Heart right ventricle (tissue), 16 donors: ENCODE results near the gene HNRNPLL. TPM values are rescaled to one million over a fixed set of nuclear protein-coding genes. Genes with fewer than 3 reads are reported as not detected.
"Not testable (repeated sequence)": the region's sequence is repeated elsewhere in the genome, so short reads cannot be mapped to it uniquely, and the experiment has no call there.

Source experiments
- ATAC-seq, 8 donors: fragments of 200-7000 bp; cut with Tn5 transposase; one replicate each; pipeline ENCODE4 v1.9.1; 2020; ENCODE audit warnings: mild to moderate bottlenecking in 8 of 8, moderate library complexity in 8 of 8, moderate number of reproducible peaks in 1 of 8
- DNase-seq, 2 donors: peaks; one replicate each; pipeline ENCODE4 v3.0.0-alpha.2; 2020
- H3K27ac ChIP-seq, 10 donors: fragments of 200-600 bp; sonication (generic) in 2 of 10; one replicate each; pipeline versions ENCODE4 v1.5.0 to v1.8.0; 2020 to 2022; ENCODE audit warnings: mild to moderate bottlenecking in 3 of 10
- H3K27me3 ChIP-seq, 7 donors: fragments of 200-600 bp; one replicate each; pipeline ENCODE4 v1.8.0; 2021 to 2022; ENCODE audit warnings: mild to moderate bottlenecking in 2 of 7
- H3K36me3 ChIP-seq, 9 donors: fragments of 200-600 bp; sonication (generic) in 1 of 9; one replicate each; pipeline versions ENCODE4 v1.5.0 to v1.8.0; 2020 to 2022; ENCODE audit warnings: mild to moderate bottlenecking in 2 of 9
- H3K4me1 ChIP-seq, 9 donors: fragments of 200-600 bp; sonication (generic) in 1 of 9; one replicate each; pipeline versions ENCODE4 v1.5.0 to v1.8.0; 2020 to 2022; ENCODE audit warnings: mild to moderate bottlenecking in 4 of 9
- H3K4me3 ChIP-seq, 10 donors: fragments of 200-600 bp; sonication (generic) in 2 of 10; one replicate each; pipeline versions ENCODE4 v1.5.0 to v1.8.0; 2020 to 2022; ENCODE audit warnings: mild to moderate bottlenecking in 7 of 10, moderate library complexity in 2 of 10
- H3K9me3 ChIP-seq, 11 donors: fragments of 200-600 bp in 10 of 11; sonication (generic) in 2 of 11; one replicate each; pipeline versions ENCODE4 v1.5.0 to v1.8.0; 2013 to 2022; ENCODE audit warnings: mild to moderate bottlenecking in 2 of 11, control low read depth in 1 of 11, moderate library complexity in 1 of 11
- whole genome bisulfite sequencing, 2 donors: extraction: QIAGEN DNeasy Blood & Tissue Kit; methylation state at CpG; one replicate each; pipeline ENCODE4 v1.1.7; 2013; ENCODE audit warnings: inconsistent platforms in 1 of 2; 5-methylcytosine and 5-hydroxymethylcytosine counted together
- intact Hi-C, 10 donors: fragments of 100-400 bp; cut with DNase I; formaldehyde crosslinking; loops; one replicate each; pipeline versions ENCODE4 v1.11.1 to v1.14.2; 2022
- polyA plus RNA-seq, 2 donors: library from polyadenylated mRNA; stranded (reverse); fragments of 200-250 nt; gene quantifications; one replicate each; pipeline ENCODE4 v1.2.3, GENCODE V29; 2013
- total RNA-seq, 10 donors: library from RNA; stranded (reverse); fragmentation: NEBNext Ultra II Directional in 3 of 10; extraction: Animal tissue kit (Norgen Biotek cat#: 25700) in 3 of 10; gene quantifications; one replicate each; pipeline versions ENCODE4 v1.2.1 to v1.2.4, GENCODE V29; 2021 to 2023
- TF ChIP-seq, protein P1 (sequence below), 9 donors: fragments of 200-600 bp; sonication (generic) in 2 of 9; IDR thresholded peaks; one replicate each; pipeline versions ENCODE4 v1.5.0 to v1.8.0; 2021 to 2022; ENCODE audit warnings: antibody characterized with exemption in 9 of 9, mild to moderate bottlenecking in 5 of 9, moderate library complexity in 1 of 9
- donor health status: Arrhythmogenic right ventricular cardiomyopathy.
- donor health status: ischemic (EF 13 %, LVEDD 7.1; RV severe dilation, severe dysfunction).
- donor health status: healthy with polysubstance abuse.
- donor health status: DM: no; HTN: yes; CAD: no.
- donor health status: DM: no; HTN: no; CAD: no.
- donor health status: ischemic (EF 25% LVEDD 6.9; RV normal size, moderate dysfunction).
- donor health status: ischemic (EF 25% LVEDD 5.7; RV mildly dilated, moderate dysfunction).
- donor health status: healthy.
- donor health status: DM: yes; HTN: yes; CAD: no.
- donor health status: Ischemic cardiomyopathy.
- donor health status: ischemic (EF 35%, LVEDD 5.7; RV mildly dilated, moderate dysfunction).
- donor health status: nonischemic (EF 11% LVEDD 7.7; RV severe dilation, severe dysfunction).
- donor health status: DM: yes; HTN: yes; CAD: no.
- donor health status: PGD.
- donor health status: ischemic (EF 29% LVEDD 5.4; RV normal size, mild dysfunction).
- donor health status: nonischemic (EF 23%, LVEDD 6.1; RV moderate dilation, normal function).

The HNRNPLL gene
- total and polyA plus RNA-seq, 12 donors, result 8.9 to 32.7 (median 25.3) TPM

- not testable (repeated sequence) for H3K36me3 ChIP-seq, H3K4me3 ChIP-seq, H3K27me3 ChIP-seq, H3K27ac ChIP-seq, DNase-seq, H3K9me3 ChIP-seq, ATAC-seq
- peaks cover 0 to 14% (median 6%) of the 10 kb centered on the region in 9 donors for H3K4me1 ChIP-seq
- intact Hi-C loops, result loop anchor here in 8 of 10 donors (5.0 to 10.0 kb wide), 6 partner anchors 185 to 210 kb away; no protein-coding TSS in a partner anchor
- 94% methylated on average over 13 of the region's 13 CpGs for WGBS, 2 donors
- TF ChIP-seq, protein P1, sequence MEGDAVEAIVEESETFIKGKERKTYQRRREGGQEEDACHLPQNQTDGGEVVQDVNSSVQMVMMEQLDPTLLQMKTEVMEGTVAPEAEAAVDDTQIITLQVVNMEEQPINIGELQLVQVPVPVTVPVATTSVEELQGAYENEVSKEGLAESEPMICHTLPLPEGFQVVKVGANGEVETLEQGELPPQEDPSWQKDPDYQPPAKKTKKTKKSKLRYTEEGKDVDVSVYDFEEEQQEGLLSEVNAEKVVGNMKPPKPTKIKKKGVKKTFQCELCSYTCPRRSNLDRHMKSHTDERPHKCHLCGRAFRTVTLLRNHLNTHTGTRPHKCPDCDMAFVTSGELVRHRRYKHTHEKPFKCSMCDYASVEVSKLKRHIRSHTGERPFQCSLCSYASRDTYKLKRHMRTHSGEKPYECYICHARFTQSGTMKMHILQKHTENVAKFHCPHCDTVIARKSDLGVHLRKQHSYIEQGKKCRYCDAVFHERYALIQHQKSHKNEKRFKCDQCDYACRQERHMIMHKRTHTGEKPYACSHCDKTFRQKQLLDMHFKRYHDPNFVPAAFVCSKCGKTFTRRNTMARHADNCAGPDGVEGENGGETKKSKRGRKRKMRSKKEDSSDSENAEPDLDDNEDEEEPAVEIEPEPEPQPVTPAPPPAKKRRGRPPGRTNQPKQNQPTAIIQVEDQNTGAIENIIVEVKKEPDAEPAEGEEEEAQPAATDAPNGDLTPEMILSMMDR (IDR thresholded peaks at IDR 0.05), result peak in 1 of 9 donors; percentile 3
Observed at GRCh38 chr2:38537296-38537695, 65.4 kb downstream of the HNRNPLL start.

- peaks cover 0 to 5% (median 0%) of the 10 kb centered on the region in 7 donors for H3K27me3 ChIP-seq
- intact Hi-C loops, result loop anchor here in 8 of 10 donors (1.0 to 10.0 kb wide), 7 partner anchors 186 to 219 kb away; no protein-coding TSS in a partner anchor
- 2 to 4% methylated on average over 53 of the region's 53 CpGs for WGBS, 2 donors
- peak overlapping the region; percentile 32 to 63 (median 54) for H3K4me3 ChIP-seq
- ATAC-seq (peak; percentile 94 to 97 (median 96)), DNase-seq (peak; percentile 79 to 87)
- H3K4me1 ChIP-seq, result peaks cover 0 to 14% (median 6%) of the 10 kb centered on the region in 9 donors
- no peaks in the 10 kb centered on the region for H3K36me3 ChIP-seq
- peak overlapping the region in 2 of 10 donors; percentile 20 to 47 for H3K27ac ChIP-seq
- H3K9me3 ChIP-seq, result no peaks in the 10 kb centered on the region
- TF ChIP-seq, protein P1 (IDR thresholded peaks at IDR 0.05), result peak; percentile 86 to 98 (median 93)
Observed at GRCh38 chr2:38535744-38536506, 66.8 kb downstream of the HNRNPLL start.

GRCh38 chr2:38535404-38535743 is 67.4 kb downstream of the HNRNPLL start:
- Histone ChIP-seq H3K27me3 (peaks cover 0 to 5% (median 0%) of the 10 kb centered on the region in 7 donors), H3K27ac (no peak overlapping the region), H3K9me3 (no peaks in the 10 kb centered on the region), H3K4me3 (peak overlapping the region in 5 of 10 donors; percentile 42 to 59 (median 57)), H3K4me1 (peaks cover 0 to 14% (median 6%) of the 10 kb centered on the region in 9 donors), H3K36me3 (no peaks in the 10 kb centered on the region)
- no peak for DNase-seq
- TF ChIP-seq, protein P1 (IDR thresholded peaks at IDR 0.05), result no peak
- peak in 1 of 8 donors; percentile 7 for ATAC-seq
- intact Hi-C loops, result loop anchor here in 8 of 10 donors (5.0 to 10.0 kb wide), 6 partner anchors 187 to 212 kb away; no protein-coding TSS in a partner anchor
- 78 to 81% methylated on average over 11 of the region's 11 CpGs for WGBS, 2 donors

GRCh38 chr2:38534746-38535403 is 67.9 kb downstream of the HNRNPLL start:
- peaks cover 0 to 14% (median 6%) of the 10 kb centered on the region in 9 donors for H3K4me1 ChIP-seq
- intact Hi-C loops, result loop anchor here in 8 of 10 donors (5.0 to 10.0 kb wide), 6 partner anchors 187 to 212 kb away; no protein-coding TSS in a partner anchor
- peaks cover 0 to 5% (median 0%) of the 10 kb centered on the region in 7 donors for H3K27me3 ChIP-seq
- H3K27ac ChIP-seq, result no peak overlapping the region
- no peaks in the 10 kb centered on the region for H3K36me3 ChIP-seq
- H3K9me3 ChIP-seq, result no peaks in the 10 kb centered on the region
- no peak for DNase-seq
- TF ChIP-seq, protein P1 (IDR thresholded peaks at IDR 0.05), result no peak
- WGBS, 2 donors, result 85 to 88% methylated on average over 16 of the region's 16 CpGs
- ATAC-seq, result no peak
- H3K4me3 ChIP-seq, result no peak overlapping the region
